Adipocyte (in vitro differentiated cells): ENCODE data around the gene OTUD7B.
A peak's percentile ranks its signal among the peaks of the same experiment; 100 is the strongest.

Source experiments
- DNase-seq: peaks from one replicate; pipeline ENCODE4 v3.0.0-alpha.2; 2015; ENCODE audit warnings: low read depth
- H3K27me3 ChIP-seq: replicated peaks from 2 replicates; pipeline ENCODE4 v1.7.0; 2013; ENCODE audit warnings: mild to moderate bottlenecking, low read length, moderate library complexity; ENCODE audit not compliant: control insufficient read depth, insufficient read depth
- H3K36me3 ChIP-seq: 2 replicates; pipeline ENCODE4 v1.7.0; 2013; ENCODE audit warnings: low read length, mild to moderate bottlenecking, moderate library complexity; ENCODE audit not compliant: control insufficient read depth, insufficient read depth, severe bottlenecking
- H3K4me1 ChIP-seq: 2 replicates; pipeline ENCODE4 v1.7.0; 2013; ENCODE audit warnings: mild to moderate bottlenecking, low read length, moderate library complexity; ENCODE audit not compliant: control insufficient read depth, insufficient read depth
- H3K4me3 ChIP-seq: 2 replicates; pipeline ENCODE4 v1.7.0; 2013; ENCODE audit warnings: mild to moderate bottlenecking, low read length, moderate library complexity
- H3K9ac ChIP-seq: 2 replicates; pipeline ENCODE4 v1.7.0; 2013; ENCODE audit warnings: mild to moderate bottlenecking, low read length, moderate library complexity
- H3K9me3 ChIP-seq: 2 replicates; pipeline ENCODE4 v1.7.0; 2013; ENCODE audit warnings: mild to moderate bottlenecking, low read length, moderate library complexity; ENCODE audit not compliant: control insufficient read depth

The OTUD7B gene

DNA sequence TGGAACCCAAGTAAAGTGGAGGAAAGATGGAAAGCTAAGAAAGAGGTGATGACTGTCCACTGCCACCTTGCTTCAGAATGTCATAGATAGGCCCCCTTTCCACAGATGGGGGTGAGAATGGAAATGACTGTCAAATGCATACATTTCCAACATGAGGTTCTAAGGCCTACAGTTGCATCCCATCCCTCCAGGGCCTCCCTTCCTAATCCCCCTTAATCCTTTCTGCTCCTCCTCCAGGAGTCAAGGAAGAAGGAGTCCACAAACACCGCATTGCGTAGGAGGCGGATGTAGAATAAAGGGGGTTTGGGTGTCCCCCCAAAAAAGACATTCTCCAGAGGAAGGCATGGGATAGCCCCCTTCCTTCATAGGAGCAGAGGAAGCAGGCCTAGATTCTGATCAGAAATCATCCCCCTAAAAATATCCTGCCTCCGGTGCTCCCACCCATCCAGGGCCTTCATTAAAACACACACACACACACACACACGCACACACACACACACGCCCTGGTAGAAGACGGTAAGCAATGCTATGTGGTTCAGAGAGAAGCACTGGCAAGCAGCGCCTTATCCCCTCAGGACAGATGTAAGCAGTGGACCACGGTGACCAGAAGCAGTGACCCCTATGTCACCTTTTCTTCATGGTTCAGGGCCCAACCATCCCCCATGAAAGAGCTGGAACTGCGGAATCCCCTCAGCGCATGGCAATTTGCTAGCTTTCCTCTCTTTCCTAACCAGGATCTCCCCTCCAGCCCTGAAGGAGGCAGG is 94.9 kb downstream of the OTUD7B start:
- peaks cover 6% of the 10 kb centered on the region for H3K27me3 ChIP-seq
- no peak for DNase-seq
- peak overlapping the region; percentile 79 for H3K4me3 ChIP-seq
- H3K4me1 ChIP-seq: no peaks in the 10 kb centered on the region
- H3K9ac ChIP-seq: peak overlapping the region; percentile 78
- H3K36me3 ChIP-seq: peaks cover 21% of the 10 kb centered on the region
- no peaks in the 10 kb centered on the region for H3K9me3 ChIP-seq

DNA sequence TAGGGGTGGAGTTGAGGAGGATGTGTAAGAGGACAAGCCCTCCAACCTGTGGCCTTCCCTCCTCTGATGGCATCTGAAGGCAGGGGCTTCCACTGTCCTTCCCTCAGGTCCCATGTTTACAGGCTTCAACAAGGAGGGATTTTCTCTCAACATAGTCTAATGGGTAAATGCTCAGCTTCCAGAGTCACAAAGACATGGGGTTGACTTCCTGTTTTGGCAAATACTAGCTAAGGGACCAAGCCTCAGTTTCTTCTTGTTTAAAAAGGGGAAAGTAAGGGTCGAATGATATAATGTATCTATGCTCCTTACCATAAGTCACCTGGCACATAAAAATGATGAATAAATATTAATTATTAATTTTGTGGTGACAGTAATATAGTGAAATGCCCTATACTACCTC is 96.0 kb downstream of the OTUD7B start:
- Histone ChIP-seq H3K4me3 (no peak overlapping the region), H3K4me1 (no peaks in the 10 kb centered on the region), H3K9me3 (no peaks in the 10 kb centered on the region), H3K36me3 (peaks cover 23% of the 10 kb centered on the region), H3K27me3 (peaks cover 6% of the 10 kb centered on the region), H3K9ac (no peak overlapping the region)
- DNase-seq: no peak

DNA sequence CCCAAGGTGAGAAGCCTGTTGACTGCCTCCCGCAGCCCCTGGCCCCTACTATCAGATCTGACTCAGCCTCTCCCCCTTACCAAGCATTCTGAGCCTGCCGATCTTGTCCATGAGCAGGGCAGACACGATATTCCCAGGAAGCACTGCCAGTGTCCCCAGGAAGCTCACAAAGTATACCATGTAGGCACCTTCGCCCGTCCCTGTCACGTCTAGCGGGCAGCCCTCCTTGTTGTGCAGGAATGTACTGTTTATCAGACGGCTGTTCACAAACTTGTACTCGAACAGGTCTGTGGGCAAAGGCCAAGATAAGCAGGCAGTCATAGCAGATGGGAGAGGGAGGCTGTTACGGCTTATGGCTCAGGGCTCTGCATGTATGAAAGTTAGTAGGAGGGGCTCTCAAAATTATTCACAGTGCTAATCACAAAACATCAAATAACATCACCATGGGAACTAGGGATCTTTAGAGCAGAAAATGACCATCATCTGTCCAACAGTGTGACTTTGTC is 103.9 kb downstream of the OTUD7B start:
- Histone ChIP-seq H3K4me1 (no peaks in the 10 kb centered on the region), H3K4me3 (no peak overlapping the region), H3K27me3 (no peaks in the 10 kb centered on the region), H3K9me3 (no peaks in the 10 kb centered on the region), H3K36me3 (peaks cover 48% of the 10 kb centered on the region), H3K9ac (no peak overlapping the region)
- DNase-seq: no peak

DNA sequence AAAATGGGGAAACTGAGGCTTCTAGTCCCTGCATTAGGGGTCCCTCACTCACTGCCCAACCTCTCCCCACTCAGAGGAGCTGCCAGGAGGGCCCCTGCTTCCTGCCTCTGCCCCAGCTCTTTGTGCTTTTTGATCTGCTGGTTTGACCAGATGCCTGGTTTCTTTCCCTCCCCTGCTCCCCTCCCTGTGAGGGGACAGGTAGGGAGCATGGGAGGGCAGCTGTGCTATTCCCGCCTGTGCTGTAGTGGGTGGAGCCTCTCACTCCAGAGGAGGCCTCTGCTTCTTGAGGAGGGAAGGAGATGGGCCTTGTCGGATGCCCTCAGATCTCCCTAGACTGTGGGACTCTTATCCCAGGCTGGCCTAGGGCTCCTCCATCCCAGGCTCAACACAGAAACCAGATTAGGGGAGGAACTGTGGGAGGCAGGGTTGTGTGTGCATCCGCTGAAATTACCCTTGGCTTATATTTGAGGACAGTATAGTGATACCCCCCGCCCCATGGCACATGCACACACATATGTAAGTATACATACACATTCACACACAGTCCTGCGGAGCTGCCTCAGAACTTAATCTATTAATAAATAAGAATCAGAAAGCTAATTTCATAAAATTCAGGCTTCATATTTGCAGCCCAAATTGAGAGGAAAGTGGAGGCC is 106.6 kb downstream of the OTUD7B start:
- H3K9me3 ChIP-seq: no peaks in the 10 kb centered on the region
- H3K4me1 ChIP-seq: peaks cover 8% of the 10 kb centered on the region
- no peak overlapping the region for H3K9ac ChIP-seq
- DNase-seq: no peak
- H3K36me3 ChIP-seq: peaks cover 33% of the 10 kb centered on the region
- no peak overlapping the region for H3K4me3 ChIP-seq
- no peaks in the 10 kb centered on the region for H3K27me3 ChIP-seq

DNA sequence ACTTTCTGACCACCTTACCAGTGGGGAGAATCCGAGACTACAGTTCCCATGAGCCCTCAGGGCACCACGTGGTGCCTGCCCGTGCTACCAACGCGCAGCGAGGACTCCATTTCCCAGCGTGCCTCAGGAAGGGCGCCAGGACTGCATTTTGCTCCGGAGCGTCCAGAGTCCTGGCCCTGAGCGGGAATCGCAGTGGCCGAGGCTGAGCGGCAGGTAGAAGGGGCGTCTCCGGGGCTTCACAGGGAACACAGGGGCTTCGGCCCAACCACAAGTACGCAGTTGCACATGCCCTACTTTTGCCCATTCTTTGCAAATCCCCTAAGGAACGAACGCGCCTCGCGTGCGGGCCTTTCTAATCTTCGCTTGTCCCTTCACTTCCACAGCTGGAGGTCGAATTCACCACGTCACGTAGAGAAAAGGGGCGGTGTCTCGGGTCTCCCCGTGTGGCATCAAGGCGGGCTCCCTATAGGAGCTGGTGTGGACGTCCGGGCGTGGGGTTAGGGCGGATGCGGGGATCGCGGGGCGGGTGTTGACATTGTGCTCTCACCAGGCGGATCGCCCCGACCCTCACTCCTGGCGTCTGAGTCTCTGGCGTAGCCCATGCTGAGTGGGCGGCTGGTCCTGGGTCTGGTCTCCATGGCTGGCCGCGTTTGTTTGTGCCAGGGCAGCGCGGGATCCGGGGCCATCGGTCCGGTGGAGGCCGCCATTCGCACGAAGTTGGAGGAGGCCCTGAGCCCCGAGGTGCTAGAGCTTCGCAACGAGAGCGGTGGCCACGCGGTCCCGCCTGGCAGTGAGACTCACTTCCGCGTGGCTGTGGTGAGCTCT is 110.9 kb downstream of the OTUD7B start, which contains the start of gene BOLA1:
Gene BOLA1 (plus strand): TSS at position 109 of the 825 bp plus-strand sequence. CDS start 492 bp downstream, at position 601.
- Histone ChIP-seq H3K4me3 (peak within 1 kb of the TSS; percentile 86), H3K9ac (peak within 1 kb of the TSS; percentile 84), H3K27me3 (no peaks in the 10 kb centered on the region), H3K9me3 (no peaks in the 10 kb centered on the region), H3K4me1 (peaks cover 8% of the 10 kb centered on the region), H3K36me3 (peaks cover 5% of the 10 kb centered on the region)
- peak; percentile 98 for DNase-seq

DNA sequence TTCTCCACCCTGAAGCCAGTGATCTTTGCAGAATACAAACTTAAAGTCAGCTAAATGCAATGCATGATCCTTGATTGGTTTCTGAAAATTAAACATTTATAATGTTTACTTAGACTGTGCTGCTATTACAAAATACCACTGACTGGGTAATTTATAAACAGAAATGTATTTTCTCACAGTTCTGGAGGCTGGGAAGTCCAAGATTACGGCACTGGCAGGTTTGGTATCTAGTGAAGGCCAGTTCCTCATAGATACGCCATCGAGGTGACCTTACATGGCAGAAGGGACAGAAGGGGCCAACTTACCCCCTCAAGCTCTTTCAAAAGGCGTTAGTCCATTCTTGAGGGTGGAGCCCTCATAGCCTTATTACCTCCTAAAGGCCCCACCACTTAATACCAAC is 114.0 kb downstream of the OTUD7B start:
- H3K4me3 ChIP-seq: no peak overlapping the region
- no peaks in the 10 kb centered on the region for H3K36me3 ChIP-seq
- no peaks in the 10 kb centered on the region for H3K27me3 ChIP-seq
- no peaks in the 10 kb centered on the region for H3K9me3 ChIP-seq
- no peak for DNase-seq
- H3K4me1 ChIP-seq: peaks cover 8% of the 10 kb centered on the region
- H3K9ac ChIP-seq: no peak overlapping the region

DNA sequence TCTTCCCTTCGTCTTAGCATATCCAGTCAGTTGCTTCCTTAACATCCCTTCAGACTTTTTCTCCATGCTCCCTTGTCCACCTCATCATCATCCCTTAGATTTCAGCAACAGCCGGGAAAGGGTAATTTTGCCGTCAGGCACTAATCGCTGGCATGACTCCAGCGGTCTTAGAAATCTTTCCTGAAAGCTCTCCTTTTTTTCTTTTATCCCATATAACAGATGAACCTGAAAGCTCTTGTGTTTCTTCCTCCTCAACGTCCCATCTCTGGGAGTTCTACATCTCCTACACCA is 121.6 kb downstream of the OTUD7B start:
- H3K9ac ChIP-seq: peak overlapping the region; percentile 84
- DNase-seq: peak; percentile 76
- H3K27me3 ChIP-seq: no peaks in the 10 kb centered on the region
- H3K36me3 ChIP-seq: no peaks in the 10 kb centered on the region
- no peaks in the 10 kb centered on the region for H3K9me3 ChIP-seq
- peak overlapping the region; percentile 95 for H3K4me3 ChIP-seq
- H3K4me1 ChIP-seq: peaks cover 20% of the 10 kb centered on the region

DNA sequence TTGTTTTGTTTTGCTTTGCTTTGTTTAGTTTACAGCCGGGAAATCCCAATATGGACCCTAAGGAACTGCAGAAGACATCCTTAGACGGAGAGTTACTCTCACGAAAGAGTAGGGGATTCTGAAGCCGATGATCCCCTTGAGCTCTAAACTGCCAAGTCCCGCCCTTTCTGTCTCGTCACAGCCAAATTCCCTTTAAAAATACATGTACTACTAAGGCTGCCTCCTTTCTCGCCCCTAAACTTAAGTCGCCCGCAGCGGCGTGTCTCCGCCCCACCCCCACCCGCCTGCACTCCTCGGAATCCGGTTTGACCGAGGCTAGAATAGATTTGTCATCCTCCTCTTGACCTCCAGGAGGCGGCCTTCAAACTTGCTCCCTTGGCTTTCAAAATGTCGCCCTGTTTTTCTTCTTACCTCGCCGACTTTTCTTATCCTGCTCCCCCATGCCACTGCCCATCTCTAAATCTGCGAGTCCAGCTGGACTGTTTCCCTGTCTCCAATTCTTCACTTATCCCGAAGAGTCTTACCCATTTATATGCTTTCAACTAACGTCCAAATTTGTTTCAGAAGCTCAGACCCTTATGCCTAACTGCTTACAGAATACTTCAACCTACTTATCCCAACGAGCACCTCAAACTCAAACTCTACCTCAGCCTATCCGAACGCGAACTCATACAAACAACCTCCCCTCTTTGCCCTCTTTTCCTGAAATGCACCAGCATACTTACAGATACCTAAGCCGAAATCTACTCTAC is 122.1 kb downstream of the OTUD7B start:
- H3K9ac ChIP-seq: peak overlapping the region; percentile 84
- no peaks in the 10 kb centered on the region for H3K27me3 ChIP-seq
- peaks cover 24% of the 10 kb centered on the region for H3K4me1 ChIP-seq
- DNase-seq: peak; percentile 95
- H3K36me3 ChIP-seq: no peaks in the 10 kb centered on the region
- peak overlapping the region; percentile 95 for H3K4me3 ChIP-seq
- no peaks in the 10 kb centered on the region for H3K9me3 ChIP-seq
